RWPE1 (cell line): ENCODE measurements around the gene F10.

Source experiments
- CTCF ChIA-PET: fragments of 350-600 bp; sonication (Branson Sonifier 250); formaldehyde crosslinking; extraction: SDS; loops from one replicate; lab custom pipeline; 2021; lab: Yijun Ruan, JAX
- POLR2A ChIA-PET: fragments of 400-600 bp; formaldehyde crosslinking; extraction: SDS; loops from one replicate; lab custom pipeline; 2020; ENCODE audit warnings: antibody characterized with exemption; ENCODE audit not compliant: low non-redundant PET; lab: Yijun Ruan, JAX
- DNase-seq: peaks from one replicate; pipeline ENCODE4 v3.0.0; 2012; ENCODE audit warnings: low spot score
- H3K27ac ChIP-seq: fragments of 450-650 bp; 2 replicates; pipeline ENCODE4 v1.5.1; 2017
- CTCF ChIP-seq: fragments of 450-650 bp; conservative IDR thresholded peaks from 2 replicates; pipeline ENCODE4 v1.5.1; 2017; ENCODE audit warnings: low read depth, mild to moderate bottlenecking

F10 gene

GRCh38 chr13:113116871-113117271 is 5.7 kb upstream of the F10 start:
- ChIA-PET POLR2A (no interaction called here), CTCF (no interaction called here)
- DNase-seq: no peak
- H3K27ac ChIP-seq: no peak overlapping the region
- no peak for TF ChIP-seq CTCF

GRCh38 chr13:113117335-113117872 is 5.2 kb upstream of the F10 start:
- ChIA-PET CTCF (no interaction called here), POLR2A (no interaction called here)
- no peak for DNase-seq

GRCh38 chr13:113117911-113118260 is 4.7 kb upstream of the F10 start:
- no peak overlapping the region for H3K27ac ChIP-seq
- TF ChIP-seq CTCF: no peak
- DNase-seq: no peak
- POLR2A ChIA-PET: no interaction called here
- CTCF ChIA-PET: no interaction called here

More at GRCh38 chr13:113117335-113117872, 5.2 kb upstream of the F10 start:
- TF ChIP-seq CTCF: no peak
- no peak overlapping the region for H3K27ac ChIP-seq

- no peak for TF ChIP-seq CTCF
- ChIA-PET POLR2A (no interaction called here), CTCF (no interaction called here)
- H3K27ac ChIP-seq: no peak overlapping the region
- DNase-seq: no peak
These were observed 4.2 kb upstream of the F10 start for GRCh38 chr13:113118261-113119021.

- no peak for DNase-seq
- ChIA-PET CTCF (interaction anchor here (0.7 kb wide), 1 partner anchor 83 kb away, joined by 3 read pairs; no protein-coding TSS in a partner anchor), POLR2A (no interaction called here)
- TF ChIP-seq CTCF: no peak
- no peak overlapping the region for H3K27ac ChIP-seq
These were observed 3.3 kb upstream of the F10 start for GRCh38 chr13:113119166-113119821.

DNA sequence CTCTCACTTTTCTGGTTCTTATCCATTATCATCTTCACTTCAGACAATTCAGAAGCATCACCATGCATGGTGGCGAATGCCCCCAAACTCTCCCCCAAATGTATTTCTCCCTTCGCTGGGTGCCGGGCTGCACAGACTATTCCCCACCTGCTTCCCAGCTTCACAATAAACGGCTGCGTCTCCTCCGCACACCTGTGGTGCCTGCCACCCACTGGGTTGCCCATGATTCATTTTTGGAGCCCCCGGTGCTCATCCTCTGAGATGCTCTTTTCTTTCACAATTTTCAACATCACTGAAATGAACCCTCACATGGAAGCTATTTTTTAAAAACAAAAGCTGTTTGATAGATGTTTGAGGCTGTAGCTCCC is 2.8 kb upstream of the F10 start:
- no peak for DNase-seq
- TF ChIP-seq CTCF: no peak
- ChIA-PET CTCF (interaction anchor here (0.7 kb wide), 1 partner anchor 83 kb away, joined by 3 read pairs; no protein-coding TSS in a partner anchor), POLR2A (no interaction called here)
- H3K27ac ChIP-seq: no peak overlapping the region
